Activated CD4-positive, alpha-beta T cell treated with anti-CD3 and anti-CD28 coated beads, Interleukin-2, amount 10 ng/mL, durations not matched to agents 24 days and 14 days (primary cell): ENCODE measurements around the gene ARHGAP44. TPM values are rescaled to one million over a fixed set of nuclear protein-coding genes. Genes with fewer than 3 reads are reported as not detected.
"Not testable (repeated sequence)": the region's sequence is repeated elsewhere in the genome, so short reads cannot be mapped to it uniquely, and the experiment has no call there.

Experiments
- DNase-seq: peaks from one replicate; pipeline ENCODE4 v3.0.0; 2022
- H3K27ac Mint-ChIP-seq: one replicate; pipeline ENCODE4 v1.8.0; 2022; ENCODE audit warnings: mild to moderate bottlenecking, mixed read lengths
- H3K27me3 Mint-ChIP-seq: one replicate; pipeline ENCODE4 v1.8.0; 2022; ENCODE audit warnings: mixed read lengths
- H3K36me3 Mint-ChIP-seq: one replicate; pipeline ENCODE4 v1.8.0; 2022; ENCODE audit warnings: low read depth, mild to moderate bottlenecking, mixed read lengths
- H3K4me1 Mint-ChIP-seq: one replicate; pipeline ENCODE4 v1.8.0; 2021; ENCODE audit warnings: mixed read lengths
- H3K4me3 Mint-ChIP-seq: one replicate; pipeline ENCODE4 v1.8.0; 2022; ENCODE audit warnings: mild to moderate bottlenecking, moderate library complexity, mixed read lengths
- H3K9me3 Mint-ChIP-seq: one replicate; pipeline ENCODE4 v1.8.0; 2021; ENCODE audit warnings: mixed read lengths
- intact Hi-C: fragments of 100-400 bp; cut with micrococcal nuclease; formaldehyde crosslinking; loops from one replicate; pipeline ENCODE4 v1.15.1; 2023
- total RNA-seq: library from RNA; stranded (reverse); gene quantifications from 2 replicates; pipeline ENCODE4 v1.2.3, GENCODE V29; 2022

Gene ARHGAP44
- total RNA-seq, 1 donor from 2014 or later: 0.49 TPM

- Mint-ChIP-seq H3K36me3 (no peaks in the 10 kb centered on the region), H3K4me3 (no peak overlapping the region), H3K4me1 (no peaks in the 10 kb centered on the region), H3K9me3 (no peaks in the 10 kb centered on the region), H3K27me3 (no peaks in the 10 kb centered on the region), H3K27ac (no peak overlapping the region)
- intact Hi-C loops: no loop called here
- no peak for DNase-seq
These were observed 177.1 kb downstream of the ARHGAP44 start for GRCh38 chr17:12966413-12966812.

GRCh38 chr17:12967962-12968361 lies 178.7 kb downstream of the ARHGAP44 start:
- Mint-ChIP-seq H3K4me3 (no peak overlapping the region), H3K27me3 (peaks cover 4% of the 10 kb centered on the region), H3K9me3 (no peaks in the 10 kb centered on the region), H3K4me1 (no peaks in the 10 kb centered on the region), H3K27ac (no peak overlapping the region), H3K36me3 (no peaks in the 10 kb centered on the region)
- intact Hi-C loops: no loop called here
- DNase-seq: no peak

GRCh38 chr17:12973496-12974004 lies 184.3 kb downstream of the ARHGAP44 start:
- intact Hi-C loops: no loop called here
- no peak overlapping the region for H3K27ac Mint-ChIP-seq
- no peak for DNase-seq
- no peaks in the 10 kb centered on the region for H3K9me3 Mint-ChIP-seq
- peaks cover 20% of the 10 kb centered on the region for H3K27me3 Mint-ChIP-seq
- H3K36me3 Mint-ChIP-seq: no peaks in the 10 kb centered on the region
- H3K4me1 Mint-ChIP-seq: peaks cover 1% of the 10 kb centered on the region
- H3K4me3 Mint-ChIP-seq: no peak overlapping the region

- Mint-ChIP-seq H3K9me3 (no peaks in the 10 kb centered on the region), H3K27me3 (peaks cover 20% of the 10 kb centered on the region), H3K4me1 (peaks cover 1% of the 10 kb centered on the region), H3K27ac (no peak overlapping the region), H3K36me3 (no peaks in the 10 kb centered on the region), H3K4me3 (no peak overlapping the region)
- intact Hi-C loops: no loop called here
- DNase-seq: no peak
These were observed 184.8 kb downstream of the ARHGAP44 start for GRCh38 chr17:12974005-12974531.

- H3K27ac Mint-ChIP-seq: no peak overlapping the region
- H3K27me3 Mint-ChIP-seq: peaks cover 17% of the 10 kb centered on the region
- H3K4me3 Mint-ChIP-seq: no peak overlapping the region
- H3K36me3 Mint-ChIP-seq: no peaks in the 10 kb centered on the region
- intact Hi-C loops: no loop called here
- H3K4me1 Mint-ChIP-seq: peaks cover 1% of the 10 kb centered on the region
- no peak for DNase-seq
- H3K9me3 Mint-ChIP-seq: no peaks in the 10 kb centered on the region
These were observed 187.9 kb downstream of the ARHGAP44 start for GRCh38 chr17:12977008-12977751.

- H3K9me3 Mint-ChIP-seq, H3K27me3 Mint-ChIP-seq, H3K4me1 Mint-ChIP-seq, DNase-seq, intact Hi-C loops, H3K4me3 Mint-ChIP-seq, H3K36me3 Mint-ChIP-seq, H3K27ac Mint-ChIP-seq: not testable (repeated sequence)
These were observed 189.5 kb downstream of the ARHGAP44 start for GRCh38 chr17:12978787-12979186.

GRCh38 chr17:12979246-12979645 lies 189.9 kb downstream of the ARHGAP44 start:
- Mint-ChIP-seq H3K4me3 (no peak overlapping the region), H3K27ac (no peak overlapping the region)
- intact Hi-C loops: no loop called here

GRCh38 chr17:12979826-12980500 lies 190.7 kb downstream of the ARHGAP44 start:
- Mint-ChIP-seq H3K9me3 (no peaks in the 10 kb centered on the region), H3K4me3 (no peak overlapping the region), H3K36me3 (no peaks in the 10 kb centered on the region), H3K4me1 (peaks cover 2% of the 10 kb centered on the region), H3K27me3 (peaks cover 3% of the 10 kb centered on the region), H3K27ac (no peak overlapping the region)
- intact Hi-C loops: no loop called here
- DNase-seq: no peak

More at GRCh38 chr17:12979246-12979645, 189.9 kb downstream of the ARHGAP44 start:
- no peaks in the 10 kb centered on the region for H3K9me3 Mint-ChIP-seq
- DNase-seq: no peak
- H3K4me1 Mint-ChIP-seq: peaks cover 3% of the 10 kb centered on the region
- peaks cover 6% of the 10 kb centered on the region for H3K27me3 Mint-ChIP-seq
- no peaks in the 10 kb centered on the region for H3K36me3 Mint-ChIP-seq

GRCh38 chr17:12982224-12982623 lies 192.9 kb downstream of the ARHGAP44 start:
- no peak overlapping the region for H3K27ac Mint-ChIP-seq
- H3K36me3 Mint-ChIP-seq: no peaks in the 10 kb centered on the region
- H3K9me3 Mint-ChIP-seq: no peaks in the 10 kb centered on the region
- intact Hi-C loops: no loop called here
- no peak overlapping the region for H3K4me3 Mint-ChIP-seq
- no peaks in the 10 kb centered on the region for H3K27me3 Mint-ChIP-seq
- H3K4me1 Mint-ChIP-seq: peaks cover 2% of the 10 kb centered on the region
- DNase-seq: no peak

- no peak overlapping the region for H3K27ac Mint-ChIP-seq
- H3K36me3 Mint-ChIP-seq: no peaks in the 10 kb centered on the region
- DNase-seq: no peak
- H3K4me3 Mint-ChIP-seq: no peak overlapping the region
- intact Hi-C loops: no loop called here
- peaks cover 2% of the 10 kb centered on the region for H3K4me1 Mint-ChIP-seq
- H3K9me3 Mint-ChIP-seq: no peaks in the 10 kb centered on the region
- no peaks in the 10 kb centered on the region for H3K27me3 Mint-ChIP-seq
These were observed 194.9 kb downstream of the ARHGAP44 start for GRCh38 chr17:12983991-12984884.

GRCh38 chr17:12985431-12986293 lies 196.4 kb downstream of the ARHGAP44 start:
- intact Hi-C loops: no loop called here
- Mint-ChIP-seq H3K27ac (no peak overlapping the region), H3K4me1 (peaks cover 2% of the 10 kb centered on the region), H3K27me3 (no peaks in the 10 kb centered on the region), H3K36me3 (peaks cover 8% of the 10 kb centered on the region), H3K4me3 (no peak overlapping the region), H3K9me3 (no peaks in the 10 kb centered on the region)
- no peak for DNase-seq

GRCh38 chr17:12987120-12987519 lies 197.8 kb downstream of the ARHGAP44 start:
- Mint-ChIP-seq H3K4me1 (peaks cover 2% of the 10 kb centered on the region), H3K36me3 (peaks cover 20% of the 10 kb centered on the region), H3K27me3 (no peaks in the 10 kb centered on the region), H3K27ac (no peak overlapping the region), H3K9me3 (no peaks in the 10 kb centered on the region), H3K4me3 (no peak overlapping the region)
- intact Hi-C loops: no loop called here
- no peak for DNase-seq
